DOHH2 (cell line): ENCODE measurements around the gene MAP4K4.
"Not testable (repeated sequence)": the region's sequence is repeated elsewhere in the genome, so short reads cannot be mapped to it uniquely, and the experiment has no call there.

Experiments used
- H3F3A ChIP-seq: fragments of 200-600 bp; sonication (generic), shearing (Covaris generic); 2 replicates; pipeline ENCODE4 v1.6.0; 2016; ENCODE audit warnings: antibody characterized with exemption, mild to moderate bottlenecking; ENCODE audit not compliant: control insufficient read depth, insufficient read depth
- H3K27ac ChIP-seq: fragments of 200-600 bp; sonication (generic); 2 replicates; pipeline ENCODE4 v1.5.1; 2014; ENCODE audit warnings: low read depth, mild to moderate bottlenecking, low read length, moderate library complexity
- H3K27me3 ChIP-seq: fragments of 200-600 bp; sonication (generic); 2 replicates; pipeline ENCODE4 v1.6.1; 2014; ENCODE audit warnings: mild to moderate bottlenecking, low read length, mixed read lengths; ENCODE audit not compliant: control insufficient read depth
- H3K36me3 ChIP-seq: fragments of 200-600 bp; sonication (generic); 2 replicates; pipeline ENCODE4 v1.6.1; 2014; ENCODE audit warnings: mild to moderate bottlenecking, low read length, moderate library complexity, mixed read lengths; ENCODE audit not compliant: control insufficient read depth
- H3K4me1 ChIP-seq: fragments of 200-600 bp; sonication (generic); 2 replicates; pipeline ENCODE4 v1.6.1; 2014; ENCODE audit warnings: mild to moderate bottlenecking, low read length, mixed read lengths; ENCODE audit not compliant: control insufficient read depth
- H3K4me2 ChIP-seq: fragments of 200-600 bp; sonication (generic); 2 replicates; pipeline ENCODE4 v1.6.0; 2014; ENCODE audit warnings: mild to moderate bottlenecking, low read length, moderate library complexity
- H3K4me3 ChIP-seq: fragments of 200-600 bp; sonication (generic); 2 replicates; pipeline ENCODE4 v1.5.1; 2014; ENCODE audit warnings: mild to moderate bottlenecking, low read length, mixed read lengths
- H3K79me2 ChIP-seq: fragments of 200-600 bp; sonication (generic); 2 replicates; pipeline ENCODE4 v1.6.1; 2014; ENCODE audit warnings: mild to moderate bottlenecking, low read length, mixed read lengths; ENCODE audit not compliant: control insufficient read depth
- H3K9me2 ChIP-seq: fragments of 200-600 bp; sonication (generic); replicated peaks from 2 replicates; pipeline ENCODE4 v1.6.1; 2014; ENCODE audit warnings: mild to moderate bottlenecking, low read length, mixed read lengths; ENCODE audit not compliant: control insufficient read depth
- H3K9me3 ChIP-seq: fragments of 200-600 bp; sonication (generic); 2 replicates; pipeline ENCODE4 v1.6.1; 2014; ENCODE audit warnings: antibody characterized with exemption, low read length, mixed read lengths; ENCODE audit not compliant: control insufficient read depth, insufficient read depth
- H4K20me1 ChIP-seq: fragments of 200-600 bp; sonication (generic); 2 replicates; pipeline ENCODE4 v1.6.0; 2014; ENCODE audit warnings: low read depth, mild to moderate bottlenecking, antibody characterized with exemption, low read length, moderate library complexity; ENCODE audit not compliant: control insufficient read depth, insufficient read depth
- CTCF ChIP-seq: fragments of 200-600 bp; sonication (generic); IDR thresholded peaks from one replicate; pipeline ENCODE4 v1.5.1; 2014; ENCODE audit warnings: antibody characterized with exemption, mild to moderate bottlenecking, low read depth, low read length; ENCODE audit not compliant: poor library complexity, severe bottlenecking
- EZH2phosphoT487 ChIP-seq: fragments of 200-600 bp; sonication (generic); IDR thresholded peaks from 2 replicates; pipeline ENCODE4 v1.6.1; 2017; ENCODE audit warnings: borderline replicate concordance, mild to moderate bottlenecking, antibody characterized with exemption, low read length, moderate library complexity, mixed read lengths

The MAP4K4 gene

GRCh38 chr2:101771227-101771902, 73.9 kb downstream of the MAP4K4 start:
- Histone ChIP-seq H3F3A (no peaks in the 10 kb centered on the region), H3K4me2 (no peak overlapping the region)

GRCh38 chr2:101771910-101772321, 74.4 kb downstream of the MAP4K4 start:
- H3K27me3 ChIP-seq: no peaks in the 10 kb centered on the region
- H3K36me3 ChIP-seq: peaks cover 7% of the 10 kb centered on the region
- H3K9me3 ChIP-seq: no peaks in the 10 kb centered on the region
- H4K20me1 ChIP-seq: peaks cover 61% of the 10 kb centered on the region
- H3K4me3 ChIP-seq: no peak overlapping the region
- H3K4me1 ChIP-seq: peaks cover 57% of the 10 kb centered on the region
- H3K9me2 ChIP-seq: no peaks in the 10 kb centered on the region
- H3K79me2 ChIP-seq: peaks cover 100% of the 10 kb centered on the region
- no peak for TF ChIP-seq EZH2phosphoT487
- no peak for TF ChIP-seq CTCF
- H3K27ac ChIP-seq: no peak overlapping the region
- no peaks in the 10 kb centered on the region for H3F3A ChIP-seq
- H3K4me2 ChIP-seq: no peak overlapping the region

More at GRCh38 chr2:101771227-101771902, 73.9 kb downstream of the MAP4K4 start:
- Histone ChIP-seq H3K4me1 (peaks cover 62% of the 10 kb centered on the region), H3K79me2 (peaks cover 100% of the 10 kb centered on the region), H3K36me3 (peaks cover 10% of the 10 kb centered on the region), H3K9me3 (no peaks in the 10 kb centered on the region), H4K20me1 (peaks cover 66% of the 10 kb centered on the region), H3K4me3 (no peak overlapping the region), H3K9me2 (no peaks in the 10 kb centered on the region), H3K27ac (no peak overlapping the region), H3K27me3 (no peaks in the 10 kb centered on the region)
- TF ChIP-seq CTCF: no peak
- no peak for TF ChIP-seq EZH2phosphoT487

- Histone ChIP-seq H4K20me1 (peaks cover 55% of the 10 kb centered on the region), H3K9me2 (no peaks in the 10 kb centered on the region), H3F3A (no peaks in the 10 kb centered on the region), H3K27ac (no peak overlapping the region), H3K4me1 (peaks cover 47% of the 10 kb centered on the region), H3K79me2 (peaks cover 100% of the 10 kb centered on the region), H3K9me3 (no peaks in the 10 kb centered on the region), H3K4me2 (no peak overlapping the region), H3K27me3 (no peaks in the 10 kb centered on the region), H3K4me3 (no peak overlapping the region), H3K36me3 (peaks cover 7% of the 10 kb centered on the region)
- TF ChIP-seq EZH2phosphoT487 (no peak), CTCF (no peak)
Observed at GRCh38 chr2:101773137-101773536, 75.6 kb downstream of the MAP4K4 start.

- peaks cover 47% of the 10 kb centered on the region for H3K4me1 ChIP-seq
- H3K36me3 ChIP-seq, H3K27me3 ChIP-seq, H3K9me3 ChIP-seq, H3K9me2 ChIP-seq, H3K27ac ChIP-seq, H3F3A ChIP-seq, H3K4me2 ChIP-seq, H3K4me3 ChIP-seq: not testable (repeated sequence)
- H3K79me2 ChIP-seq: peaks cover 100% of the 10 kb centered on the region
- peaks cover 56% of the 10 kb centered on the region for H4K20me1 ChIP-seq
Observed at GRCh38 chr2:101773961-101774360, 76.5 kb downstream of the MAP4K4 start.
